Activated CD8-positive, alpha-beta T cell treated with anti-CD3 and anti-CD28 coated beads for 36 hours (primary cell): ENCODE measurements around the gene SPTLC3. TPM values are rescaled to one million over a fixed set of nuclear protein-coding genes. Genes with fewer than 3 reads are reported as not detected.

Experiments used
- ATAC-seq: fragments of 200-7000 bp; cut with Tn5 transposase; one replicate; pipeline ENCODE4 v1.10.0; 2021; ENCODE audit warnings: mild to moderate bottlenecking, moderate library complexity
- CTCF ChIA-PET: fragments of 350-600 bp; sonication (Branson Sonifier 250); formaldehyde crosslinking; loops from one replicate; lab custom pipeline; 2021; ENCODE audit warnings: antibody characterized with exemption; lab: Charles Lee
- POLR2A ChIA-PET: fragments of 350-600 bp; sonication (Branson Sonifier 250); formaldehyde crosslinking; loops from one replicate; lab custom pipeline; 2021; ENCODE audit warnings: antibody characterized with exemption; lab: Charles Lee
- DNase-seq: peaks from one replicate; pipeline ENCODE4 v3.0.0-alpha.2; 2020
- H3K27ac Mint-ChIP-seq: one replicate; pipeline ENCODE4 v1.8.0; 2021; ENCODE audit warnings: mild to moderate bottlenecking, mixed read lengths
- H3K27me3 Mint-ChIP-seq: one replicate; pipeline ENCODE4 v1.8.0; 2021; ENCODE audit warnings: mixed read lengths
- H3K36me3 Mint-ChIP-seq: one replicate; pipeline ENCODE4 v1.8.0; 2021; ENCODE audit warnings: low read depth, mixed read lengths
- H3K4me1 Mint-ChIP-seq: one replicate; pipeline ENCODE4 v1.8.0; 2021; ENCODE audit warnings: low read depth, mixed read lengths
- H3K4me3 Mint-ChIP-seq: one replicate; pipeline ENCODE4 v1.8.0; 2021; ENCODE audit warnings: mild to moderate bottlenecking, moderate library complexity, mixed read lengths
- H3K9me3 Mint-ChIP-seq: one replicate; pipeline ENCODE4 v1.8.0; 2021; ENCODE audit warnings: mixed read lengths
- CTCF ChIP-seq: fragments of 200-600 bp; IDR thresholded peaks from one replicate; pipeline ENCODE4 v1.8.0; 2022; ENCODE audit warnings: antibody characterized with exemption, mild to moderate bottlenecking
- intact Hi-C: fragments of 100-400 bp; cut with micrococcal nuclease; formaldehyde crosslinking; loops from one replicate; pipeline ENCODE4 v1.10.0; 2022
- total RNA-seq, 2 experiments: library from RNA; stranded (reverse); gene quantifications; one replicate each; pipeline ENCODE4 v1.2.3, GENCODE V29; 2021

Gene SPTLC3
- total RNA-seq, 2 experiments from 2014 or later = 0.72 to 0.77 TPM

DNA sequence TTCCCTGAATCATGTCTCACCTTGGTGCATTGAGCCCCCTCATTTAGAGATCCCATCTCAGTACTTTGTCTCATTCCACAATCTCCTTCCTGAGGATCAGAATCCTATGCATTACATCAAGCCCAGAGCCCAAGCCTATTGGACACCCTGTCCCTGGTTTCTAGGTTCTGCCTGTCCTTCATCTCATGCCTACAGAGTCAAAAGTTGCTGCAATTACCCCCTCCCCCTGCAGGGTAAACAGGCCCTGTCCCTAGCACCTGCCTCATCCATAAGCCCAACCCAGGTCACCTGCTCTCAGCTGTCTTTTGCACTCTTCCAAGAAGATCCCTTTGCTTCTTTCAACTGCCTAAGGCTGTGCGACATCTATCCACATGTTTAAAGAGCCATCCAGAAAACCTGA, 93.9 kb downstream of the SPTLC3 start:
- no peak for TF ChIP-seq CTCF
- no peak overlapping the region for H3K27ac Mint-ChIP-seq
- no peaks in the 10 kb centered on the region for H3K4me1 Mint-ChIP-seq
- H3K9me3 Mint-ChIP-seq = no peaks in the 10 kb centered on the region
- H3K36me3 Mint-ChIP-seq = no peaks in the 10 kb centered on the region
- ATAC-seq (no peak), DNase-seq (no peak)
- H3K4me3 Mint-ChIP-seq = no peak overlapping the region
- intact Hi-C loops = loop anchor here (5.0 kb wide), 1 partner anchor 175 kb away; no protein-coding TSS in a partner anchor
- peaks cover 5% of the 10 kb centered on the region for H3K27me3 Mint-ChIP-seq
- ChIA-PET CTCF (interaction anchor here (1.6 kb wide), 1 partner anchor 72 kb away, joined by 3 read pairs; no protein-coding TSS in a partner anchor), POLR2A (no interaction called here)

DNA sequence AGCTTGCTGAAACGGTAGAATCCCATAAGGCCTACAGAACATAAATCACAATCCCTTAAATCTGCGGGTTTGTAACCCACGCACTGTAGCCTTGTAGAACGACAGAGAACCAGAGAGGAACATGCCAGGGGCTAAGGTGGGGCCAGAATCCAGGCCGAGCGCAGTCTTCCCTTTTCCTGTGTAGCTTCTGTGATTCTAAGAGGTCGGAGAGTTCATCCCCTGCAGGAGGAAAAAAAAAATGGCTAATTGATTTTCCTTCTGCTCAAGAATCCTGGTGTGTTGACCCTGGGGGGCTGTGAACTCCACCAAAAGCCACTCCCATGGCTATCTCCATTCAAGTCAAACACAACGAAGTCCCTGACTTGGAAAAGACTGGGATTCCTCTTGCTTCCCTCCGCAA, 96.3 kb downstream of the SPTLC3 start:
- Mint-ChIP-seq H3K9me3 (no peaks in the 10 kb centered on the region), H3K27me3 (peaks cover 5% of the 10 kb centered on the region), H3K27ac (no peak overlapping the region), H3K36me3 (no peaks in the 10 kb centered on the region), H3K4me3 (no peak overlapping the region), H3K4me1 (no peaks in the 10 kb centered on the region)
- ChIA-PET CTCF (interaction anchor here (1.0 to 2.8 kb wide), 5 partner anchors 134 to 441 kb away, joined by 4 to 12 read pairs (median 5); no protein-coding TSS in a partner anchor), POLR2A (no interaction called here)
- no peak for DNase-seq
- intact Hi-C loops = loop anchor here (5.0 kb wide), 1 partner anchor 138 kb away; no protein-coding TSS in a partner anchor
- no peak for TF ChIP-seq CTCF
- no peak for ATAC-seq

DNA sequence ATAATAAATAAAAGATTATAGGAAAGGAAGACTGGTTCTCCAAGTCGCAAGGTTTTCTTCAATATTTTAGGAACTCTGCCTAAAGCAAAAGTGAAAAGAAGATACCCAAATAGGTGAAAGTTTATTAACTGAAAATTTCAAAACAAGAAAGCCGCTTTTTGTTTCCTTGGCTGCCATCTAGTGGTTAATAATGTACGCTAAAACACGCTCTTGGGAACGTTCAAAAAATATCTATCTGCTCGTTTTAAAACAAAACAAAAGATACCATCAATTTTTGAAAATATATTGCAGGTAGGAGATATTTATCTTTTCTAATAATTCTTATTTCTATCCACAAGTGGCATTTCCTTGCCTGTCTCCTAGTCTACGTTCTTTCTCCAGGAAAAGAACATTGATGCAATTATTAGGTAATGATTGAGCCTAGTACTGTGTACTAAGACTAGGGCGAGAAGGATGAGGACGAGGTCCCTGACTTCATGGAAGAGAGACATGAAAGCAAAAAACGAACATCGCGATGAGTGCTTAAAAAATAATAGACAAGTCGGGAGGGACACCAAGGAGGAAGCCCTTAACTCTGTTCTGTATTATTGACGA, 97.2 kb downstream of the SPTLC3 start:
- peaks cover 5% of the 10 kb centered on the region for H3K27me3 Mint-ChIP-seq
- H3K9me3 Mint-ChIP-seq = no peaks in the 10 kb centered on the region
- H3K4me3 Mint-ChIP-seq = no peak overlapping the region
- DNase-seq (no peak), ATAC-seq (no peak)
- H3K27ac Mint-ChIP-seq = no peak overlapping the region
- H3K4me1 Mint-ChIP-seq = no peaks in the 10 kb centered on the region
- intact Hi-C loops = loop anchor here (5.0 kb wide), 1 partner anchor 139 kb away; no protein-coding TSS in a partner anchor
- CTCF ChIA-PET = interaction anchor here (1.0 to 2.8 kb wide), 3 partner anchors 135 to 181 kb away, joined by 4 to 12 read pairs (median 8); no protein-coding TSS in a partner anchor
- TF ChIP-seq CTCF = peak; percentile 80
- POLR2A ChIA-PET = no interaction called here
- H3K36me3 Mint-ChIP-seq = no peaks in the 10 kb centered on the region

DNA sequence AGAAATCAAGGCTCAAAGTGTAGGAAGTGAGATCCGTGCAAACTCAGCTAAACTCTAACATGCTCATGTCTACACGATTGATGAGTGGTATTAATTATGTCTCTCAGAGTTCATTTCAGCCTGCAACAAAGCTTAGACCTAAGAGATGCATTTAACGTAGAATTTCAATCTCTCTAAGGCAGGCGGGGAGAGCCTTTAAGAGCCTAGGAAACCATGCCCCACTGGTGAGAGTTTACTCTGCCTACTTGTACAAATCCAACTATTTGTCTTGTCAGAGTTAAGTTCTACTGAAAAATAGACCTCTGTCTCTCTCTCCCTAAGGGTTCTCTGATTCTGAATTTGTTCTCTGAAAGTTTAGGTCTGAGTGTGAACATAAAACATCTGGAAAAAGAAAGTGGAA, 100.9 kb downstream of the SPTLC3 start:
- TF ChIP-seq CTCF = no peak
- no peaks in the 10 kb centered on the region for H3K9me3 Mint-ChIP-seq
- H3K4me3 Mint-ChIP-seq = no peak overlapping the region
- POLR2A ChIA-PET = no interaction called here
- H3K4me1 Mint-ChIP-seq = no peaks in the 10 kb centered on the region
- intact Hi-C loops = loop anchor here (5.0 kb wide), 1 partner anchor 142 kb away; no protein-coding TSS in a partner anchor
- H3K27ac Mint-ChIP-seq = no peak overlapping the region
- H3K36me3 Mint-ChIP-seq = no peaks in the 10 kb centered on the region
- H3K27me3 Mint-ChIP-seq = peaks cover 5% of the 10 kb centered on the region
- CTCF ChIA-PET = interaction anchor here (0.9 to 3.8 kb wide), 7 partner anchors 9 to 437 kb away, joined by 3 to 21 read pairs (median 4); no protein-coding TSS in a partner anchor
- ATAC-seq (no peak), DNase-seq (no peak)

- H3K27ac Mint-ChIP-seq = no peak overlapping the region
- H3K4me3 Mint-ChIP-seq = no peak overlapping the region
- no peak for ATAC-seq
- peaks cover 5% of the 10 kb centered on the region for H3K27me3 Mint-ChIP-seq
- H3K4me1 Mint-ChIP-seq = no peaks in the 10 kb centered on the region
- ChIA-PET CTCF (interaction anchor here (1.1 to 3.8 kb wide), 3 partner anchors 9 to 436 kb away, joined by 3 to 21 read pairs (median 12); no protein-coding TSS in a partner anchor), POLR2A (interaction anchor here (1.0 kb wide), 1 partner anchor 11 kb away, joined by 3 read pairs; no protein-coding TSS in a partner anchor)
- DNase-seq = no peak
- H3K36me3 Mint-ChIP-seq = no peaks in the 10 kb centered on the region
- TF ChIP-seq CTCF = no peak
- no peaks in the 10 kb centered on the region for H3K9me3 Mint-ChIP-seq
- intact Hi-C loops = no loop called here
Observed at GRCh38 chr20:13110796-13111195, 102.0 kb downstream of the SPTLC3 start.
